ENCODE data around the gene MEN1.

- TF ChIP-seq CTCF (conservative IDR thresholded peaks at IDR 0.05) (no peak), EZH2 (IDR thresholded peaks at IDR 0.05; ENCODE audit: low read depth) (no peak)
Measured at GRCh38 chr11:64833198-64833502, 22.8 kb upstream of the MEN1 start.
